ENCODE data around the gene PADI1. TPM values are rescaled to one million over a fixed set of nuclear protein-coding genes. Genes with fewer than 3 reads are reported as not detected.

The PADI1 gene
- total RNA-seq, 4 donors from 2014 or later = 0.27 to 2.5 (median 2.3) TPM; not detected in 1

DNA sequence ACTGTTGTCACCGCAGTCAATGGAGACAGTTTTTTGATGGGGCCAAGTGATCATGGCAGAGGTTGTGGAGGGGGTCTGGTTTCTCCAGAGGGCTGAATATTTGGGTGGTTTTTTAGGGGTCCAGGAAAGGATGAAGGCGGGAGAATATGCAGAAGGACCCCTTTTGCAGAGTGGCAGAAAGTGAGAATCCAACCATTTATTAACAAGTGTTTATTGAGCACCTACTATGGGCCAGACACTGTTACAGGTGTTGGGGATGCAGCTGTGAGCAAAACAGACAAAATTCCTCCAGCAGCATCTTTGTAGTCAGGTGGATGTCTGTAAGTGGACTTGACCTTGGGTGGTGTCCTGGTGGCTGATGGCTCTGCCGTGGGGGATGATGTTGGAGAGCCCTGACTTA lies 15.4 kb downstream of the PADI1 start:
- no peak for TF ChIP-seq EP300 (IDR thresholded peaks at IDR 0.05)
- no peak for TF ChIP-seq POLR2A (IDR thresholded peaks at IDR 0.05)
- TF ChIP-seq POLR2AphosphoS5 (IDR thresholded peaks at IDR 0.05) = no peak
- TF ChIP-seq, protein P1, sequence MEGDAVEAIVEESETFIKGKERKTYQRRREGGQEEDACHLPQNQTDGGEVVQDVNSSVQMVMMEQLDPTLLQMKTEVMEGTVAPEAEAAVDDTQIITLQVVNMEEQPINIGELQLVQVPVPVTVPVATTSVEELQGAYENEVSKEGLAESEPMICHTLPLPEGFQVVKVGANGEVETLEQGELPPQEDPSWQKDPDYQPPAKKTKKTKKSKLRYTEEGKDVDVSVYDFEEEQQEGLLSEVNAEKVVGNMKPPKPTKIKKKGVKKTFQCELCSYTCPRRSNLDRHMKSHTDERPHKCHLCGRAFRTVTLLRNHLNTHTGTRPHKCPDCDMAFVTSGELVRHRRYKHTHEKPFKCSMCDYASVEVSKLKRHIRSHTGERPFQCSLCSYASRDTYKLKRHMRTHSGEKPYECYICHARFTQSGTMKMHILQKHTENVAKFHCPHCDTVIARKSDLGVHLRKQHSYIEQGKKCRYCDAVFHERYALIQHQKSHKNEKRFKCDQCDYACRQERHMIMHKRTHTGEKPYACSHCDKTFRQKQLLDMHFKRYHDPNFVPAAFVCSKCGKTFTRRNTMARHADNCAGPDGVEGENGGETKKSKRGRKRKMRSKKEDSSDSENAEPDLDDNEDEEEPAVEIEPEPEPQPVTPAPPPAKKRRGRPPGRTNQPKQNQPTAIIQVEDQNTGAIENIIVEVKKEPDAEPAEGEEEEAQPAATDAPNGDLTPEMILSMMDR (IDR thresholded peaks at IDR 0.05) = no peak
- no peaks in the 10 kb centered on the region for H3K4me1 ChIP-seq
- H3K4me3 ChIP-seq = no peak overlapping the region
- no peak overlapping the region for H3K27ac ChIP-seq
- H3K9me3 ChIP-seq = no peaks in the 10 kb centered on the region
- no peaks in the 10 kb centered on the region for H3K36me3 ChIP-seq
- 75 to 90% methylated on average over 3 of the region's 3 CpGs for WGBS, 2 donors (ENCODE audit: low coverage in 1 of 2)
- H3K27me3 ChIP-seq = peaks cover 94% of the 10 kb centered on the region
- no peak for ATAC-seq

DNA sequence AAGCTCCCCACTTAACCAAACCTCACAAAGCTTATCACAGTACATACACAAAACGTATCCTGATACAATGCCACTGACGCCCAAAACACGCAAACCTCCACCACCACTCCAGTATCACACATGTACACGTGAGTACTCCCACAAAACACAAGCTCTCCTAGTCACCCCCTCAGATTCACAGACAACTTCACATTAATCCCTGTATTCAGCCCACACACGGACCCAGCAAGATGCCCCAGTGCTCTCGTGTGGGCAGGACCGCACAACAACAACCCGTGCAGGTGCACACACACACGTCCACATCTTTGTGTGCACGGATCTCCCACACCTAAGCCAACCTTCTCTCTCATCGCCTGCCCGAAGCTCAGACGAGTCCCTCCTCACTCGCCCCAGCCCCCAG lies 17.6 kb downstream of the PADI1 start:
- Histone ChIP-seq H3K36me3 (no peaks in the 10 kb centered on the region), H3K9me3 (no peaks in the 10 kb centered on the region), H3K27ac (no peak overlapping the region), H3K27me3 (peaks cover 75% of the 10 kb centered on the region), H3K4me1 (no peaks in the 10 kb centered on the region), H3K4me3 (no peak overlapping the region)
- no peak for TF ChIP-seq EP300 (IDR thresholded peaks at IDR 0.05)
- no peak for TF ChIP-seq POLR2AphosphoS5 (IDR thresholded peaks at IDR 0.05)
- TF ChIP-seq, protein P1 (IDR thresholded peaks at IDR 0.05) = no peak
- TF ChIP-seq POLR2A (IDR thresholded peaks at IDR 0.05) = no peak
- WGBS, 2 donors (ENCODE audit: low coverage in 1 of 2) = 70 to 83% methylated on average over 2 to 9 of the region's 14 CpGs
- ATAC-seq = no peak

DNA sequence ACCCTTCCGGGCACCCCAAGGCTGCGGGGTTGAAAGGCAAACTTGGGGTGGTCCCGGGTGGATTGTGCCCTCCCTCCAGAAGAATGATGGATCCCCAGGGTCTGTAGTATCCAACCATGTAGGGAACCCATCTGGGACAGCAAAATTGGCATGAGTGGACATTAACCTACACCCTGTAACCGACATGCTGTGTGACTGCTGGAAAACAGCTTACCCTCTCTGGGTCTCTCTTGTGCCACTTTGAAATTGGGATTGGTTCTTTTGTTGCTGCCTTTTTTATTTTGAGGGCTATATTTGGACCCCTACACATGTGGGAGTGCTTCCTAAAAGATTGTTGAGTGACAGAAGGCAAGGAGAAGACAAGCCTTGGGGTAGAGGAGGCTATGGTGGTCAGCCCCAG lies 19.5 kb downstream of the PADI1 start:
- Histone ChIP-seq H3K27ac (no peak overlapping the region), H3K4me3 (no peak overlapping the region), H3K36me3 (no peaks in the 10 kb centered on the region), H3K27me3 (peaks cover 69% of the 10 kb centered on the region), H3K4me1 (no peaks in the 10 kb centered on the region), H3K9me3 (no peaks in the 10 kb centered on the region)
- TF ChIP-seq POLR2AphosphoS5 (IDR thresholded peaks at IDR 0.05) = no peak
- TF ChIP-seq POLR2A (IDR thresholded peaks at IDR 0.05) = no peak
- TF ChIP-seq, protein P1 (IDR thresholded peaks at IDR 0.05) = no peak
- no peak for TF ChIP-seq EP300 (IDR thresholded peaks at IDR 0.05)
- WGBS, 2 donors (ENCODE audit: low coverage in 1 of 2) = 70% methylated on average over 1 of the region's 4 CpGs; no CpG with 5 or more reads in 1 of the 2 donors
- no peak for ATAC-seq

DNA sequence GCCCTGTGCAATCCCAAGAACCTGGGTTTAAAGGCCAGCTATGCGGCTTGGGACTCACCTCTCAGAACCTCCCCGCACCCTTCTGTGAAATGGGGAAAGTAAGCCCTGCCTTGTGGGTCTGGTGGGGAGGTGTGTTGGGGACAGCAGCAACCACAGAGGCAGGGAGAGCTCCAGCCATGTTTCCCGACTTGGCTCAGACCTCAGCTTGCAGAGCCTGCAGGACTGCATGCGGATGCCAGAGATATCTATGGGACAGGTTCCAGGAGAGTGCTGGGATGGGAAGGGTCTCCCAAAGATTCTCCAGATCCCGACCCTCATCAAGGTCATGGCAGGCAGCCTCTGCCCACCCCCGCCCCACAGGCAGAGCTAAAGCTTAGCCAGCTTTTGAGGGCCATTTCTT lies 20.2 kb downstream of the PADI1 start:
- TF ChIP-seq, protein P1 (IDR thresholded peaks at IDR 0.05) = no peak
- TF ChIP-seq POLR2A (IDR thresholded peaks at IDR 0.05) (no peak), POLR2AphosphoS5 (IDR thresholded peaks at IDR 0.05) (no peak), EP300 (IDR thresholded peaks at IDR 0.05) (no peak)
- peaks cover 69% of the 10 kb centered on the region for H3K27me3 ChIP-seq
- 60% methylated on average over 3 of the region's 6 CpGs; no CpG with 5 or more reads in 1 of the 2 donors for WGBS, 2 donors (ENCODE audit: low coverage in 1 of 2)
- H3K36me3 ChIP-seq = no peaks in the 10 kb centered on the region
- no peak overlapping the region for H3K4me3 ChIP-seq
- no peak for ATAC-seq
- H3K4me1 ChIP-seq = no peaks in the 10 kb centered on the region
- no peaks in the 10 kb centered on the region for H3K9me3 ChIP-seq
- H3K27ac ChIP-seq = no peak overlapping the region

DNA sequence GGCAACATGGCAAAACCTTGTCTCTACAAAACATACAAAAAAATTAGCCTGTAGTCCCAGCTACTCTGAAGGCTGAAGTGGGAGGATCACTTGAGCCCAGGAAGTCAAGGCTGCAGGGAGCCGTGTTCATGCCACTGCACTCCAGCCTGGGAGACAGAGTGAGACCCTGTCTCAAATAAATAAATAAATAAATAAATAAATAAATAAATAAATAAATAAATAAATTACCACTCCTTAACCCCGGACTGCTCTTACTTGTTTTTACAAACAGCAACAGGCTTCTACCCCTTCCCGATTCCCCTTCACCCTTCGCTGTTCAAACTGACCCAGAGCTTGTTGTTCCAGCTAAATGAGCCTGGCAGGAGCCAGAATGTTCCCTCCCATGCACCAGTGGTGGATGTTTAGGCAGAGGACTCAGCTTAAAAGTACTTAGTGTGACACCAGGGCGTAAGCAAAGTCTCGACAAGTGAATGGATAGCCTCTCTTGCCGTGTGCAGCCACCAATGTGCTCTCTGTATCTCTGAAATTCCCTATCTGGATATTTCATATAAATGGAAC lies 22.5 kb downstream of the PADI1 start:
- H3K4me1 ChIP-seq = no peaks in the 10 kb centered on the region
- no peaks in the 10 kb centered on the region for H3K9me3 ChIP-seq
- H3K27ac ChIP-seq = no peak overlapping the region
- peaks cover 63% of the 10 kb centered on the region for H3K27me3 ChIP-seq
- no peak overlapping the region for H3K4me3 ChIP-seq
- H3K36me3 ChIP-seq = no peaks in the 10 kb centered on the region
- TF ChIP-seq, protein P1 (IDR thresholded peaks at IDR 0.05) = no peak
- TF ChIP-seq POLR2A (IDR thresholded peaks at IDR 0.05) (no peak), EP300 (IDR thresholded peaks at IDR 0.05) (no peak), POLR2AphosphoS5 (IDR thresholded peaks at IDR 0.05) (no peak)
- no peak for ATAC-seq
- 47 to 56% methylated on average over 7 of the region's 7 CpGs for WGBS, 2 donors (ENCODE audit: low coverage in 1 of 2)
